ENCODE data around the gene MEGF6. TPM values are rescaled to one million over a fixed set of nuclear protein-coding genes. Genes with fewer than 3 reads are reported as not detected.

Gene MEGF6
- total RNA-seq, 1 donor, result 85.4 TPM

- H2AFZ ChIP-seq (ENCODE audit: low read length), result peak overlapping the region; percentile 73
- peak; percentile 99 for DNase-seq (ENCODE audit: insufficient read length, low spot score, missing footprints)
- TF ChIP-seq, protein P1, sequence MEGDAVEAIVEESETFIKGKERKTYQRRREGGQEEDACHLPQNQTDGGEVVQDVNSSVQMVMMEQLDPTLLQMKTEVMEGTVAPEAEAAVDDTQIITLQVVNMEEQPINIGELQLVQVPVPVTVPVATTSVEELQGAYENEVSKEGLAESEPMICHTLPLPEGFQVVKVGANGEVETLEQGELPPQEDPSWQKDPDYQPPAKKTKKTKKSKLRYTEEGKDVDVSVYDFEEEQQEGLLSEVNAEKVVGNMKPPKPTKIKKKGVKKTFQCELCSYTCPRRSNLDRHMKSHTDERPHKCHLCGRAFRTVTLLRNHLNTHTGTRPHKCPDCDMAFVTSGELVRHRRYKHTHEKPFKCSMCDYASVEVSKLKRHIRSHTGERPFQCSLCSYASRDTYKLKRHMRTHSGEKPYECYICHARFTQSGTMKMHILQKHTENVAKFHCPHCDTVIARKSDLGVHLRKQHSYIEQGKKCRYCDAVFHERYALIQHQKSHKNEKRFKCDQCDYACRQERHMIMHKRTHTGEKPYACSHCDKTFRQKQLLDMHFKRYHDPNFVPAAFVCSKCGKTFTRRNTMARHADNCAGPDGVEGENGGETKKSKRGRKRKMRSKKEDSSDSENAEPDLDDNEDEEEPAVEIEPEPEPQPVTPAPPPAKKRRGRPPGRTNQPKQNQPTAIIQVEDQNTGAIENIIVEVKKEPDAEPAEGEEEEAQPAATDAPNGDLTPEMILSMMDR (IDR thresholded peaks at IDR 0.05; ENCODE audit: extremely low read depth, low read depth, low read length), result no peak
Measured at GRCh38 chr1:3530926-3531818, 80.1 kb downstream of the MEGF6 start.

DNA sequence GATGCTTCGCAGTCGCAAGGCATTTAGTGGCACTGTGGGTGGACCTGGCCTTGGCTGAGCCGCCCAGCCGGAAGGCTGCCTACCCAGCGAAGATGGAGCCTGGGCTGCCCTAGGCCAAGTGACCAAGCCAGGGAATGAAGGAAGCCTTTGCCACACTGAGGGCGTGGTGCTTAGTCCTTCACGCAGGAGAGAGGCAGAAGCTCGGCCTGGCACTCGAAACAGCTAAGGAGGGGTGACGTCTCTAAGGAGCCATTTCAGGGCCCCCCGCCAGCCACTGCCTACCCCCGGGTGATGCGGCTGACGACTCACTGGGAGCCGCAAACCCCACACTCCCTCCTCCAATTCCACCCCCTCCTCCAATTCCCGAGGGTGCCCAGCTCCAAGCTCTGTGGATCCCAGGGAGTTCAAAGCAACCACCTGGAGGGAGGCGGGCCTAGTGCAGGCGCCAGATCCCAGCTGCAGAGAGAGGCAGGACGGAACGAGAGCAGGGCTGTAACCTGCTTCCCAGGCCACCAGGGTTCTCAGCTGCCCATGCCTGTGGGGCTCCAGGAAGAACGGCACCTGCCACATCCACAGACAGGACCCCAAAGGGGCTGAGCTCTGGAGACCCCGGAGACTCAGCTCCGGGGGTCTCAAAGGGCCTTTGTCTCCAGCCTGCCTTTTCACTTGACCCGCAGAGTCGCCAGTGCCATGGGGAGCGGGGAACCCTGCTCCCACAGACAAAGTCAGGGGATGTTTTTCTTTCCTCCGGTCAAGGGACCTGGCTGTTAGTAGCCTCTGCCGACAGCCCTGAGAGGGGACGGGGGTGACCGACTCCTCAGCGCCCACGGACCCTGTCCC is 81.0 kb downstream of the MEGF6 start:
- peaks cover 16% of the 10 kb centered on the region for H3K4me1 ChIP-seq (ENCODE audit: insufficient read depth, low read length)
- H3K27ac ChIP-seq (ENCODE audit: low read depth, low read length), result peak overlapping the region; percentile 33
- H3K4me3 ChIP-seq (ENCODE audit: insufficient read depth, low read length), result peak overlapping the region; percentile 83
- H3K4me2 ChIP-seq (ENCODE audit: insufficient read depth, low read length), result peak overlapping the region; percentile 88
- H2AFZ ChIP-seq (ENCODE audit: low read length), result peak overlapping the region; percentile 73
- H3K9me3 ChIP-seq (ENCODE audit: low read depth, low read length), result no peaks in the 10 kb centered on the region
- peak; percentile 97 for DNase-seq (ENCODE audit: insufficient read length, low spot score, missing footprints)
- no peaks in the 10 kb centered on the region for H3K36me3 ChIP-seq (ENCODE audit: insufficient read depth, low read length)
- TF ChIP-seq, protein P1 (IDR thresholded peaks at IDR 0.05; ENCODE audit: extremely low read depth, low read depth, low read length), result peak; percentile 11
- peaks cover 25% of the 10 kb centered on the region for H3K79me2 ChIP-seq (ENCODE audit: insufficient read depth, low read length)
- no peaks in the 10 kb centered on the region for H3K27me3 ChIP-seq (ENCODE audit: insufficient read depth, low read length)
- H4K20me1 ChIP-seq (ENCODE audit: insufficient read depth, low read length), result peaks cover 7% of the 10 kb centered on the region

More at GRCh38 chr1:3530926-3531818, 80.1 kb downstream of the MEGF6 start:
- H3K9me3 ChIP-seq (ENCODE audit: low read depth, low read length), result no peaks in the 10 kb centered on the region
- H4K20me1 ChIP-seq (ENCODE audit: insufficient read depth, low read length), result peaks cover 4% of the 10 kb centered on the region
- H3K4me3 ChIP-seq (ENCODE audit: insufficient read depth, low read length), result peak overlapping the region; percentile 83
- no peaks in the 10 kb centered on the region for H3K36me3 ChIP-seq (ENCODE audit: insufficient read depth, low read length)
- peaks cover 16% of the 10 kb centered on the region for H3K4me1 ChIP-seq (ENCODE audit: insufficient read depth, low read length)
- H3K27me3 ChIP-seq (ENCODE audit: insufficient read depth, low read length), result no peaks in the 10 kb centered on the region
- H3K79me2 ChIP-seq (ENCODE audit: insufficient read depth, low read length), result peaks cover 25% of the 10 kb centered on the region
- H3K27ac ChIP-seq (ENCODE audit: low read depth, low read length), result peak overlapping the region; percentile 33
- H3K4me2 ChIP-seq (ENCODE audit: insufficient read depth, low read length), result peak overlapping the region; percentile 88

GRCh38 chr1:3529099-3529729 is 82.1 kb downstream of the MEGF6 start:
- no peaks in the 10 kb centered on the region for H3K36me3 ChIP-seq (ENCODE audit: insufficient read depth, low read length)
- H3K4me3 ChIP-seq (ENCODE audit: insufficient read depth, low read length), result peak overlapping the region; percentile 83
- no peak overlapping the region for H3K27ac ChIP-seq (ENCODE audit: low read depth, low read length)
- H3K27me3 ChIP-seq (ENCODE audit: insufficient read depth, low read length), result no peaks in the 10 kb centered on the region
- H4K20me1 ChIP-seq (ENCODE audit: insufficient read depth, low read length), result peaks cover 14% of the 10 kb centered on the region
- H3K79me2 ChIP-seq (ENCODE audit: insufficient read depth, low read length), result peaks cover 25% of the 10 kb centered on the region
- peak overlapping the region; percentile 88 for H3K4me2 ChIP-seq (ENCODE audit: insufficient read depth, low read length)
- TF ChIP-seq, protein P1 (IDR thresholded peaks at IDR 0.05; ENCODE audit: extremely low read depth, low read depth, low read length), result no peak
- H3K4me1 ChIP-seq (ENCODE audit: insufficient read depth, low read length), result peaks cover 16% of the 10 kb centered on the region
- H2AFZ ChIP-seq (ENCODE audit: low read length), result no peak overlapping the region
- DNase-seq (ENCODE audit: insufficient read length, low spot score, missing footprints), result peak; percentile 96
- no peaks in the 10 kb centered on the region for H3K9me3 ChIP-seq (ENCODE audit: low read depth, low read length)
